ENCODE data around the gene TBC1D9.

TBC1D9 gene

DNA sequence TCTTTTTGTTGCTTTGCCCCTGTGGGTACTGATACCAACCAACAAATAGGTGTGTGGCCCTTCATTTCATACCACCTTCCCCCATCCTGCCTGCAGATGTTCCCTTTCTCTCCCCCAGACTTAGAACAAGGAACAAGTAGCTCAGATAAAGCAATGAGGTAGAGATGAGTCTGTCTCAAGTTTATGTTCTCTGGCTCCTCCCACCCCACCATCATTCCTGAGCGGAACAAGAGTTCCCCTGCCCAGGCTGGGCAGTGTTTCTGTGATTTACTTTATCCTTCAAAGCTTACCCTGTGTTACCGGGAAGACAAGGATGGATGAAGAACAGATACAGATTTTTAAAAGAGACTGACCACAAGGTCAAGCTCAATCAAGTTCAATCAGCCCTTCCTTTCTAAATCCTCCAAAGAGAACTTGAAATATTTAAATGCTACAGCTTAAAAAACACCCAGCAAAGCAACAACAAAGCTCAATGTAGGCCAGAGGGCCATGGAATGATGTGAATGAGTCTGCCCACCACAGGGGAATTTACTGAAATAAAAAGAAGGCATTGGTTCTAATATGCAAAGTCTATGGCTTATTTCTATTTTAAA, 107.4 kb downstream of the TBC1D9 start:
- no peak for DNase-seq (ENCODE audit: low read depth in 2 of 2)

DNA sequence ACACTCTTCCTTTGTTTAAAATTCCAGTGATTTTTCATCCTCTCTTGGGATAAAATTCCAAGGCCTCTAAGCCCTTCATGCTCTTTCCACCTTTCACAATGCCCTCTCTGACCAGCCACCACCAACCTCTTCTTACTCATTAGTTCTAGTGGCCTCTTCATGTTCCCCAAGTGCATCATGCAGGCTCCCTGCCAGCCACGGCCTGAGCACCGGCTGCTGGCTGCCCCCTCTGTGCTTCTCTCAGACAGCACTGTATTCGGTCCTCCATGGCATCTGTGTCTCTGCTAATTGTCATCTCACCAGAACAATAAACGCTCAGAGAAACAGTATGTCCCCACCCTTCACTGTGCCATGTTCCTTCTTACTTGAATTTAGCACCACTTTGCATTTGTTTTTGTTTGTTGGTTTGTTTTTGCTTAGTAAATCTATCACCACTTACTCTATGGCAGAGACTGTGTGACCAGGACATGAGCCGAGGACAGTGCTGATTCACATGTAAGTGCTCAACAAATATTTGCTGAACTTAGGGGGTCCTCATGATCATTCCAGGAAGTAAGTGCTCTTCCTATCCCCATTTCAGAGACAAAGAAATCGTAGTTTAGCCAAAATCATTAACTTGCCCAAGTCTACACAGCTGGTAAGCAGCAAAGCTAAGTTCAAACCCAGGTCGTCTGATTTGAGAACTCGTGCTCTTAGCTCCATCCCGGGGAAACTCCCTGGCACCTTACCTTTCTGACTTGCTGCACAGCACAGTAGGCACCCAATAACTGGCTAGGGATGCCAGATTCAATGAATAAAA, 110.4 kb downstream of the TBC1D9 start:
- no peak for DNase-seq (ENCODE audit: low read depth in 2 of 2)

DNA sequence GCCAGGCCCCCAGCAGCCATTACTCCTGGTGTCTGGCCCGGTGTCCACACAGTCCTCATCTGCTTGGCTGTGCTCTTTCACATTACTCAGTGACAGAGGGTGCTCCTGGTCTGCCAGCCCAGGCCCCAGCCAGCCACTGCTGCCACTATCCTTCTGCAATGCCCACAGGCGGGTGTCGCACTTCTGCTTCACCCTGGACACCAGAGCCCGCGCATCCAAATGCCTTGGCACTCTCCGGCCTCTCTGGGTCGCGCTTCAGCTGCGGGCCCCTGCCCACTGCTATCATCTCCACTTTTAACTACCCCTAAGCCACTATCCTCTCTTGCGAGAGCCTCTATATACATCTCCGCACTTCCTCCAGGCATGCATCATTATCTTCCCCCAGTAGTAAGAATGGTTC, 111.0 kb downstream of the TBC1D9 start:
- DNase-seq (ENCODE audit: low read depth in 2 of 2): no peak

DNA sequence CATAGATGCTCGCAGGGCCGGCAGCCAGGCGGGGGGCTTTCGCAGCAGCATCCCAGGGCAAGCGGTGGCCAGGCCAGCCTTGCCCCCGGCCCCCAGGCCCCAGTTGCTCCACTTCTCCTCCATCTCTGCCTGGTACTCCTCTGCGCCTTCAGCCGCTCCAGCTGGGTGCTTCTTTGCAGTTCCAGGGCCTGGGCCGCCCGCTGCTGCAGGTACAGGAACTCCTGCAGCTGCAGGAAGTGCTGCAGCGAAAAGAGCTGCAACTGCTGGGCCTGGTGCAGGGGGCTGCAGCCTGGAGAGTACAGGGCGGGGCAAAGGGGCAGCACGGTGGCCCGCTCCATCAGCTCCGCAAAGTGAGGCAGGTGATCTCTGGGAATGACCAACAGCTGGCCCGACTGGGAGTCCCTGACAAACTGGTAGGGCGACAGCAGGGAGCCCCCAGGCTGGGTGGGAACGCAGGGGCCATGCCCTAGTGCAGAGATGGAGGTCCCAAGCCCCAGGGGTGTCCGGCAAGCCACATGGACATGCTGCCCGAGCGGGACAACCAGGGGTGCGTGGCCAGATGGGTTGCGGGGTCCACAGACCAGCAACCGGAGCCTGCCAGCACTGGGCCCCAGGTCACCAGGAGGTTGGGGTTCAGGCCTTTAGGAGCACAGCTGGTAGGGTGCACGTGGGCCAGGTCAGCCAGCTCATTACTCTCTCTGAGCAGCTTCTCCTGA, 111.6 kb downstream of the TBC1D9 start:
- no peak for DNase-seq (ENCODE audit: low read depth in 2 of 2)

DNA sequence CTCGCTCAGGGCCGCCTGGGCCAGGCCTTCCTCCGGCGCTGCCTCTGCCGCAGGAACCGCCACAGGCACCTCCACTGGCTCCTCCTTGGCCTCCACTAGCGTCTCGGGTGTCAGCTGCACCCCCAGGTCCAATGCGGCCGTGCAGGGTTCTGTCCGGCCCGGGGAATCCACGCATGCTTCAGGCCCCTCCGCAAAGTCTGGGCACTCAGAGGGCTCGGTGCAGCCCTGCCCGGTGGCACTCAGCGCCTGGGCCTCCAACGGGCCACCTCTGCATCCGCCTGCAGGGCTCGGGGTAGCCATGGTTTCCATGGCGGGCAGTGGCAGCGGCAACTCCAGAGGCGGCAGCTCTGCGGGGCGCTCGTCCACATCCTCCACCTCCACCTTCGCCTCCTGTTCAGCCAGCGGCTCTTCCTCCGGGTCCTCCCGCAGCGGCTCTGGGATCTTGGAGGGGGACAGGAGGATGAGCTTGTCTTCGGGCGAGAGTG, 112.6 kb downstream of the TBC1D9 start:
- DNase-seq (ENCODE audit: low read depth in 2 of 2): no peak

DNA sequence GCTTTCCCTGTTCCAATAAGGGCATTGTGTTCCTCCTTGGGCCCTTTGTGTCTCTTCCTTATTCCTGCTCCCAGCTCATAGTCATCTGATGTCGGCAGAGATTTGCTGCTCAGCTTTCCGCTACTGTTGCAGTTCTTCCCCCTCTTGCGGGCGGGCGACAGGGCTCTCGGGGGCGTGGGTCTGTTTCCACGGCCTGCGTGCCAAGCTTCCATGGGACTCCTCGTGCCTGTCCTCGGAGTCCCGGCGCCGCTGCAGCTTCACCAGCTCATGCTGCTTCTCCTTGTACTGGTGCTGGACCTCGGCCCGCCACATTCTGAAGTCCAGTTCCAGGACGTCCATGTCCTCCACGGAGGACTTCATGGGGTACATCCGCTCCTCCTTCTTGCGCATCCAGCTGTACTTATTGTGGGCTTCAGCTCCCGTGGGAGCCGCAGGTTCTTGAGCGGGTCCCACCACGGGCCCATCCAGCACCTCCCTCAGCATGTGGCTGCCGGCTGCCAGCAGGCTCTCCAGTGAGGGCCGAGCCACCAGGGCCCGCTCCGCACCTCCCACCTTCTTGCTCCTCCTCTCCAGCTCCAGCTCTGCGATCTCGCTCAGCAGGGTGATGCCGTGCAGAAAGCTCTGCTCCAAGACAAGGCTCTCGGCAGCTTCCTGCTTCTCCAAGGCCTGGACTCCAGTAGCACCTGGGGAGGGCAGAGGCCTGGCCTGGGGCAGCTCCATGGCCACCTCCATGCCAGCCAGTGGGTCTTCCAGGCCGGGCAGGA, 113.3 kb downstream of the TBC1D9 start:
- no peak for DNase-seq (ENCODE audit: low read depth in 2 of 2)

DNA sequence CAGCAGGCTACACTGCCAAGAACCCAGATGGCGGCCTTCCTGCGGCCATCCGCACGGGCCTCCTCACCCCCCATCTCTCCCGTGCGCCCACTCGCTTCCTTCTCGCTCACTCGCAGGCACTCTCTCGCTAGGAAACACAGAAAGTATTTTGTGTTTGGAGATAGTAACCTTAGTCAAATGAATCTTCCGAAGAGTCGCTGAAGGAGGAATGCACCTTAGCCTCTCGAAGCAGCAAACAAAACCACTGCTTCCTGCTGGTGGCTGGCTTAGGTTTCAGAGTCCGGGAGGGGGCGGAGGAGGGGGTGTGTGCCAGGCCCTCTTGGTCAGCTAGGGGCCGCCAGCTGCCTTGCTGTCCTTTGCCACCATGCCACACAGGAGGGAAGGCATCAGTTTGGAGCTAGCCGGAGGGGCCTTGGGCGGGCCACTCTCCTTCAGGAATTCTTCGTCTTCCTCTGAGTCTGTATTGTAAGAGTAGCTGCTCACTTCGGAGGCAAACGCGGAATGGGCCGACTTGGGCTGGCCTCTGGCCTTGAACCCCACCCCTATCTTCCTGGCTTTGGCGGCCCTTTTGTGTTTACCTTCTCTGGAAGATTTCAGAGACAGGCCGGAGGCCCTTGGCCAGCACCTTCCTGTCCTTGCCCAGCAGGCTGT, 114.3 kb downstream of the TBC1D9 start:
- no peak for DNase-seq (ENCODE audit: low read depth in 2 of 2)

DNA sequence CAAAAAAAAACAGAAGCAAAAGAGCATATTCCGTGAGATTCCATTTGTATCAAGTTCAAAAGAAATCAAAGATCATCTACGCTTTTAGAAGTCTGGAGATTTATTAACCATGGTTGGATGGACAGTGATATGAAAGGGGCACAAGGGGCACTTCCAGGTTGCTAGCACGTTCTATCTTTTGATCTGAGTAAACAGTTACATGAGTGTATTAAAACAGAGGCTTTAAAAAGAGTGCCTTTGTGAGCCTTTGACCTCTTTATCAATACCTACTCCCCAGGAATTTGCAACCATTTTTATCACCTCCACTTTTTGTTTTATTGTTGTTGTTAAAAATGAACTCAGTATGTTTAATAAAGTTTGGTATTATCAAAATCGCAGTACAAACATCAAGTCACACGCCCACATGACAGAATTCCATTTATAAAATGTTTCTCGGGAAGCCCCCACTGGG, 115.1 kb downstream of the TBC1D9 start:
- no peak for DNase-seq (ENCODE audit: low read depth in 2 of 2)

DNA sequence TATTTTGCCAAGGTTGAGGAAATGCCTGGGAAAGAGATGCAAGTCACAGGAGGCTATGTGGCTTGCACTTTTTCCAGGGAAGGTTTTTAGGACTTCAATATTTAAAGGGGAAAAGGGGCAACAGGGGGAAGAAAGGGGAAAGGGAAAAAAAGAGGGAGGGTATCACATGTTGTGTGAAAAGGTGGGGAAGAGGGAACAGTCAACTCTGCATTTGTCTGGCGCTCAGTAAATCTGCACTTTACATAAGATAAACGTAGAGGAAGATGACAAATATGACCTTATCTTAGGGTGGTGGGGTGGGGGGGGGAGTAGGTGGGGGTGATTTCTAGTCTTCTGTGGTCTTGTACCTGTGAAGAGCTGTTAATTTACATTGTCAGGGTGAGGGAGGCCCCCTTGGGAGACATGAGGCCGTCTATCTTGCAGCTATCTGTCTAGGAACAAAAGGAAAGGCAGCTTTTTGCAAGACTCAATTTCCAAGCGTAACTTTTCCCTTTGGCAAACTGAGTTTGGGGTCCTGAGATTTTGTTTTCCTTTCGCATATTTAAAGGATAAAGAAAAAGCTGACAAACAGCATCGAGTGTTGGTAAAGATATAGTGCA, 115.9 kb downstream of the TBC1D9 start:
- no peak for DNase-seq (ENCODE audit: low read depth in 2 of 2)

DNA sequence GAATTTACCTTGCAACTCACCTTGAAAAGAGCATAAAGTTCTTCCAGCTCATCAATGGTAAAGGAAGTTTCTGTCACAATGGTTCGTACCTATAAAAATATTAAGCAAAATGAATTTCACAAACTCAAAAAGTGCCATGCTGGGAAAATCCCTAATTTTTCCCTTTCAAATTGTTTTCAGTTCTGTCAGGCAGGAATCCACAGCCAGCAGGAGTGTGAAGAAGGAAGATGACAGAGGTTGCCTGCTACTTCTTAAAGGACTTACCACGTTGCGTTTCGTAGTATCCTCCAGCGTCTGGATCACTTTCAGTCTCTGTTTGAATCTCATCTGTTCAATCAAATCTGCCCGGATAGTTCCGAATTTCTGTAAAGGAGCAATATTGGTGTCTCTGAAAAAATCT, 117.1 kb downstream of the TBC1D9 start:
- no peak for DNase-seq (ENCODE audit: low read depth in 2 of 2)

DNA sequence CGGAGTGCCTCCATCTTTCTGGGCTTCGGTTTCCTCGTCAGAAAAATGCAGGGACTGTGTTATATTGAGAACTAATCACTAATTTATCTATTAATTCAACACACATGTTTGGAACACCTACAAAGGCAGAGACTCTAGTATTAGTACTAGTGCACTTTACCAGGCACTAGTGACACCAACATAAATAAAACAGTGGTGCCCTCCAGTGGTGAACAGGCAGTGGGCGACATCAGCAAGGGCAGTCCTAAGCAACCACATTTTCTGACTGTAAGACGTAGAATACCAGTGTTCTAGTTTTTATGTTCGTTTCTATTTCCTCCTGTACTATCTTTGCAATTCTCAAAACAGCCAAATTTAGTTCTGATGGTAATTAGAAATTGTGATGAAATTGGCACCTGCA, 118.3 kb downstream of the TBC1D9 start:
- no peak for DNase-seq (ENCODE audit: low read depth in 2 of 2)

DNA sequence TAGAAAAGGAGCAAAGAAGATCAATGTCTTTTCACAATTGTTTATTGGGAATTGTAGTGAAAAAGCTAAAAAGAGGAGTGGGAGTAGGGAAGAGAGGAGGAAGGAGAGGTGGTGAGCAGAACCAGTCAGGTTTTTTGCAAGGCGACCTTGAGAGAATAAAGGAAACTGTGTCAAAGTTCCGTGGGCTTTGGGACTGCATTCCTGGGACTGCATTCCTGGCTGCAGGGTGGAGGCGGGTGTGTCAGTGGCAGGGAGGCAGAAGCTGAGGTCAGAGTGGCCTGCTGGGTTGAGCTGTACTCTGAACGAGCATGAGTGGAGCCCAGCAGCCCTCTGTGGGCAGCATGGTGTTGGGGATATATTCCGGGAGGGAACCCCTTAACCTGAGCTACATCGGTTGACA, 120.6 kb downstream of the TBC1D9 start:
- DNase-seq (ENCODE audit: low read depth in 2 of 2): no peak

DNA sequence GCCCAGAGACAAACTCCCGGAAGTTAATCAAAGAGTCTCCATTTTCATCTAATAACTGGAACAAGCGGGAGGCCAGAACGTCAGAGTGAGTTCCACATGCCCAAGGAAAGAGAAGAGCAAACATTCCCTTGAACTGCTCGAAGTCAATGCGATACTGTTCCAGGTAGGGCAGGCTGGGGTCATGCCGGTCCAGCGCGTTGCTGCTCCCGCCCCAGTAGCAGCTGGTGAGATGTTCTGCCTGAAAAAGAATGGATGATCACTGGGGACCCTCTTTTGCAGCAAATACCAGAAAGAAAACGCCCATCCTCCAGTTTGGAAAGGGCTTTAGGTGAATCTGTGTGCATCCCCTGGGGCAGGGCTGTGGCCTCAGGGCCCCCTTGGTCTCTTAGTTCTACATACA, 122.2 kb downstream of the TBC1D9 start:
- DNase-seq (ENCODE audit: low read depth in 2 of 2): no peak

DNA sequence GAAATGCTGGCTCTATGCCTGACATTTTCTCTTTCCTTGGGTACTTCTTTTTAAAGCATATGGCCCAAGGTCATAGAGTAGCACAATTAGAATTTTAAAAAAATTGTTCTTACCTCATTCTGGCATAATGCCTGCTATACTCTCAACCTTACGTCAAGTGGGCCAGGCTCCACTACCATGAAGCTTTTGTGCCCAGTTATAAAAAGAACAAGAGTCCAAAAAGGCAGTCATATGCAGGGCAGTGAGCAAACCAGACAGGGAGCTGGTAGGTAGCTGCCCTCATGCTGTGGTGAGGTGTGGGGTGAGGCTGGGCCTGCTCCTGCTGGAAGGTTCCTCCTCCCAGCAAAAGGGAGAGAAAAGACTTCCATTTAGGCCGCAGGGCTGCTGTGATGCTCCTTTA, 123.1 kb downstream of the TBC1D9 start:
- no peak for DNase-seq (ENCODE audit: low read depth in 2 of 2)

DNA sequence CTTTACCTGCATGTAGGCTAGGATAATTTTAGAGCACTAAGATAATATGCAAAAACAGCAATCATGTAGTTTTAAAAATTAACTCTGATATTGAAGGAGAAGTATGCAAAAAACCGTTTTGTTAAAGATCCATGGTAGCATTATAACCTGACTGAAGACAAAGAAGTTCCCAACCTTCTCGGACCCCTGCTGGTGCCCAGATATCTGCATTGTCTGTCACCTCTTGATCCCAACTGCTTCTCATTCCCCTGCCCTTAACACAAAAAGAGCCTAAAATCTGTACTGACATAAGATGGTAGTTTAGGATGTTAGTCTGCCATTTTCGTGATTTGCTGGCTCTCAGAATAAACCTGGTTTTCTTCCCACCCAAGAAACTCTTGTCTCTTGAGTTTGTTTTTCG, 125.9 kb downstream of the TBC1D9 start:
- DNase-seq (ENCODE audit: low read depth in 2 of 2): no peak

DNA sequence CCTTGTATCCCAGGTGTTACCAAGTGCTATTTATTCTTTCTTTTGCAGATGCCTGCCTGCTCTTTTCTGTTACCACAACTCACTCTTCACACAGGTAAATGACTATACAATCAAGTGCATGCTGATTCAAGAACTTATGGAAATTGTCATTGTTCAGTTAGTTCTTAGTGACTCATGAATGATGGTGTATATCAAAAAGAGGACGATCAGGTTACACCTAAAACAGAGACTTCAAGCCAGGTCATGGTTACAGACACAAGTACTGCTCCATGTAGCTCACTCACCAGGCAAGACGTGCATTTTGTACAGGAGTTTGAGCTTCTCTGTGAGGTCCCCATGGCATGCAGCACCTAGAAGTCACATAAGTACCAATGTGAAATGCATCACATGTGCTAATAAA, 128.2 kb downstream of the TBC1D9 start:
- DNase-seq (ENCODE audit: low read depth in 2 of 2): no peak

DNA sequence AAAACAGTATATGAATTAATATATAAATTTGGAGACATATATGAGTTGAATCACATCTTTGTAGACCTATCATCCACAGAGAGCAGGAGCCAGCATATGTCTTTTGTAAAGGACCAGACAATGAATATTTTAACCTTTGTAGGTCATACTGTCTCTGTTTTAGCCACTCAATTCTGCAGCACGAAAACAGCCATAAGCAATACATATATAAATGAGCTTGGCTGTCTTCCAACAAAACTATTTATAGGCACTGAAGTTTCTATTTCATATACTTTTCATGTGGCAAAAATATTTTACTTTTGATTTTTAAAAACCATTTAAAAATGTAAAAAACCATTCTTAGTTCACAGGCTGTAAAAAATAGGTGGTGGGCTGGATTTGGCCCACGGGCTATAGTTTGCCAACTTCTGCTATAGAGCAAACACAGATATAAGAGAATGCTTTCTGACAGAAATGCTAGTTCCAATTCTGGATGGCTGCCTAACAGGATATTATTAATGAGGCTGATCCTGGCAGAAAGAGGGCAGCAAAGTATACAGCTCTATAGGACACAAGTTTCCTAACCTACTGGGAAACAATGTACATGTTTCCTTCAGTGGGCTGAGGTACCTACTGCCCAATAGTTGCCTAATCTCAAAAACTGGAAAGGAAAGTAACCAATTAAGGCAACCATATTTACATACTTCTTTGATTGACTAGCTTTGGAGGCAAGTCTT, 129.4 kb downstream of the TBC1D9 start:
- no peak for DNase-seq (ENCODE audit: low read depth in 2 of 2)

DNA sequence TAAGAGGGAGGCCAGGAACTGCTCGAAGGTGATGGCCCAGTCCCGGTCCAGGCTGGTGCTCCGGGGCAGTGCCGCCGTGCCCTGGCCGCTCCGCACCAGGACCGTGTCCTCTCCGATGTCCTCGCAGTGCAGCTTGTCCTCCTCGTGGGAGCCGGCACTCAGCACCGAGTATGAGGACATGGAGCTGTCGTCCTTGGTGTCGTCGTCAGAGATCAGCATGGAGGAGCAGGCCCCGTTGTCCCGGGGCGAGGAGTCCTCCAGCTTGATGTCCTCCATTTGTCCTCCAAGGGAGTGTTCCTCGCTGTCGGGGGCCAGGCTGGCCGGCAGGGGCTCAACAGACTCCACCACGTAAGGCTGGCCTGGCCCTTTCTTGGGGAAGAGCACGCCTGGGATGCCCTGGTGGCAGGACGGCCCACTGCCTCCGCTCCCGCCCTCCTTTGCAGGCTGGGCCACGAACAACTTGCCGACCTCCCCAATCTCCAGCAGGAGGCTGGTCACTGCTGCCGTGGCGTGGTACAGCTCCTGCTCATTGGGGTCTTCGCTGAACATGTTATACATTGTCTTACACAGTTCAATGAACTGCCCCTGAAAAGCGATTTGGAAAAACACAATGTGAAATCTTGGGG, 133.7 kb downstream of the TBC1D9 start:
- no peak for DNase-seq (ENCODE audit: low read depth in 2 of 2)

DNA sequence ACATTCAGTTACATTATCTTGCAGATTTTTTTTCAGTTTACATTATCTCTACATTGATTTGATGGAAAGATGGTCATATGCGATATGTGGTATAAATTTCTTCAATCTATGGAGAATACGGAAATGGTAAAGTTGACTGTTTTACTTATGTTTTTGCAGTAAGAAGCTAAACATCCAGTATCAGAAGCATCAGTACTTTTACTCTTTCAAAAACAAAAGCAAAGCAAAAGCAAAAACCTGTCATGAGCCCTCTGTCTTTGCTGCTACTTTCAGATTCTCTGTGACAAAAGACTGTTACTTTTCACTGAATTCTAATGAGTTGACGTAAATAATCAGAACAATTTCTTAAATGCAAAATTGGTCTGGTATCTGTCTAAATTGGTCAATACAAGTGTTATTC, 135.0 kb downstream of the TBC1D9 start:
- no peak for DNase-seq (ENCODE audit: low read depth in 2 of 2)
